HG03066 (cell line): ENCODE results near the gene RPTOR.
"Not testable (repeated sequence)": the region's sequence is repeated elsewhere in the genome, so short reads cannot be mapped to it uniquely, and the experiment has no call there.

Source experiments
- ATAC-seq: cut with Tn5 transposase; IDR thresholded peaks from one replicate; pipeline ENCODE4 v1.9.1; 2021; ENCODE audit warnings: low read depth; ENCODE audit not compliant: unreplicated experiment

Gene RPTOR

DNA sequence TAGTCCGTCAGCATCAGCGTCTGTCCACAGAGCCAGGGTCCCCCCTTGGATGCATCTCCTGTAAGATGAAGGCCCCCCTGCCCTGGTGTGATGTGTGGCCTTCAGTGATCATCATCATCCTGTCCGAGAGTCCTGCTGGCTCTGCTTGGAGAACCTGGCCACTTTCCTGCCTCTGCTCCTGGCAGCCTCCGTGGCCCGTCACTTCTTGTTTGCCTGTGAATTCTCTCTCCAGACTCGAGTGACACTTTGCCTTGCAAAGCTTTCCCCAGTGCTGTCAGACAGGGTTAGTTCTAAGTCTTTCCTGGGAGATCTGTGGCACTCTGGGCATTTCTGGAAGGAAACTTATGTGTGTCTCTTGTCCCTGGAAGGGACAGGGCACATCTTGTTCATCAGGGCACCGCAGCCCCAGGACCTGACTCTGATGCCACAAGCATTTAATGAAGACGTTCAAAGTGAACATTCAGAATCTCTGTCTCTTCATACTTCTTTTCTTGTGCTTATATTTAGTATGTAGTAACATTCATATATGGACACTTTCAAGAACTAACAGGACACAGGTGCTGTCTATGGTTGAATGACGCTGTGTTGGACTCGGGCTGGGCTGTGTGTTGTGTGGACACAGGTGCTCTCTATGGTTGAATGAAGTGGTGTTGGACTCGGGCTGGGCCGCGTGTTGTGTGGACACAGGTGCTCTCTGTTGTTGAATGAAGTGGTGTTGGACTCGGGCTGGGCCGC, 68.5 kb downstream of the RPTOR start:
- no peak for ATAC-seq

DNA sequence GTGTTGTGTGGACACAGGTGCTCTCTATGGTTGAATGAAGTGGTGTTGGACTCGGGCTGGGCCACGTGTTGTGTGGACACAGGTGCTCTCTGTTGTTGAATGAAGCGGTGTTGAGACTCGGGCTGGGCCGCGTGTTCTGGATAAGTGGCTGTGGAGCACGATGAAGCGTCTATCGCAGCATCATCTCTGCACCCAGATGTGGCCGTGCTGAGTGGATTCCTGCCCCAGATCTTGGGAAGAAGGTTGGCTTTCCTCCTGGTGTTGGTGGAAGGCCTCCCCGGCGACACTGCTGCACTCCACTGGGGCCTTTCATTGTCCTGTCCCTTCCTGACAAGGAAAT, 69.1 kb downstream of the RPTOR start:
- no peak for ATAC-seq

DNA sequence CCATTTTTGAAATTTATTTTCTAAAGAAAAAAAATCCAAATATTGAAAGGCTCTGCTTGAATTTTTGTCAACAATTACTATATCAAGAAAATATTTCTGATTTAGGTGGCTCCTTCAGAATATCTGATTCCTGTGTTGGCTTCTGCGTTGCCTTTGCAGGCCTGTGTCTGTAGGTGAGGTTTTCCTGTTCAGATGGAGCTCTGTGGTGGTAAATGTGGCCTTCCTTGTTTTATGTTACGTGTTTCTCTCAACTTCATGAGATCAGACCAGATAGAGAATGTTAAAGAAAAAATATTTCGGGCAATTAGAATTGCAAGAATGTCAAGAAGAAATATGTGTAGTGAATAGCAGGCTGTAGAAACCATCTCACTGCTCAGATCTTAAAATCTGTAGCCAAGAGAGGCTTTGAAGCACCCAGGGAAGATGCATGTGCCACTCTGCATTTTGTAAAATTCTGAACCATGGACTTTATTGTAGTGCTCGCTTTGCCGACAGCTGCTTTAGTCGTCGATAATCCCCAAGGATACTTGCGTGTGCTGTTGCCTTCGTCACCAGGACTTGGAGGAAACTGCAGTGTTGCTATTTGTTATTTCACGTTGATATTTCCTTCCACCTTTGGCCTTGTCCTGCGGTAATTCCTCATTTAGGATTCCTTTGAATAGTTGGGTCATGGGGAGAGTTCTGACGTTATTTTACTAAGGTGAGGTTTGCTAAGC, 69.9 kb downstream of the RPTOR start:
- ATAC-seq, result no peak

- ATAC-seq, result no peak
Measured at GRCh38 chr17:80615376-80615775, 70.7 kb downstream of the RPTOR start.

GRCh38 chr17:80616705-80617104, 72.1 kb downstream of the RPTOR start:
- ATAC-seq, result no peak

DNA sequence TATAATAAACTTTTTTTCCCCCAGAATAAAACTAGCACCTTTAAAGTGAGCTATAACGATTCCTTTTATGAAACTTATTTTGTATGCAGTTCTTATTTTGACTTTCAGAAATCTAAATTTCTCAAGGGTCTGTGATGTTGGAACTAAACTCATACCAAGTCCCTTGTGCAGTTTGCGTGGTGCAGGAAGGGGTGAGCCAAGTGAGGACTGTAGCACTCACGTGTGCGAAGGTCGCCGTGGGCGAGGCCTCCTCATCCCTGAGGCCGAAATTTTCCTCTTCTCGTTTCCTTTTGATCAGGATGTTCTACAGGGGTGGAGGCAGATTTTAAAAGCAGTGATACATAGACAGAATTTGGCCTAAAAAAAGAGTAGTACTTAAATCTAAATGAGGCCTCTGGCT, 73.7 kb downstream of the RPTOR start:
- no peak for ATAC-seq

DNA sequence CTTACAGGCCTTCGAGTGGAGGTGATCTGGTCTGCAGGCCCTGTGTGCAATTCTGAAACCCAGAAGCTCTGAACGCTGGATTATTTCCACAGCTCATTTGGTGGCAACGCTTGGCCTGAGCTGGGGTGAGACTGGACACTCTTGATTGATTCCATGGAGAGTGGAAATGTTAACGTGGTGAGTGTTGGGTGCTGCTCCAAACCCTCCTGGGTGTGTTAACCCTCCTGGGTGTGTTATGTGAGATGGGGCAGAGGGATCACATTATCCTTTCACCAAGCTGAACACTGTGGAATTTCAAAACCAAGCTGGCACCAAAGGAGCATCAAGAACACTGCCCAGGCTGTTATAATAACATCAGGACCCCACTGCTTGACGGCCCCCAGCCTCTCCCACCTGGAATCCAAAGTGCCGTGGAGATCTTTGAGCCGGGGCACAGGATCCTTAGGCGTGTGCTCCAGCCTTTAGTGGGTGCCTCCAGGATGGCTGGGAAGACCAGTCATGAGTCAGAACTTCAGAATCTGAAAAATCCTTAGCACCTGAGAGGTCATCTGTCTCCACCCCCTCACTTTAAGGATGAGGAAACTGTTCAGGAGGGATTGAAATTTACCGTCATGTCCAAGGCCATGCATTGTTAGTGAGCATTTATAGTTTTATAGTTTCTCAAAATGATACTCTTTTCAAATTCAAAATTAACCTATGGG, 75.0 kb downstream of the RPTOR start:
- no peak for ATAC-seq

DNA sequence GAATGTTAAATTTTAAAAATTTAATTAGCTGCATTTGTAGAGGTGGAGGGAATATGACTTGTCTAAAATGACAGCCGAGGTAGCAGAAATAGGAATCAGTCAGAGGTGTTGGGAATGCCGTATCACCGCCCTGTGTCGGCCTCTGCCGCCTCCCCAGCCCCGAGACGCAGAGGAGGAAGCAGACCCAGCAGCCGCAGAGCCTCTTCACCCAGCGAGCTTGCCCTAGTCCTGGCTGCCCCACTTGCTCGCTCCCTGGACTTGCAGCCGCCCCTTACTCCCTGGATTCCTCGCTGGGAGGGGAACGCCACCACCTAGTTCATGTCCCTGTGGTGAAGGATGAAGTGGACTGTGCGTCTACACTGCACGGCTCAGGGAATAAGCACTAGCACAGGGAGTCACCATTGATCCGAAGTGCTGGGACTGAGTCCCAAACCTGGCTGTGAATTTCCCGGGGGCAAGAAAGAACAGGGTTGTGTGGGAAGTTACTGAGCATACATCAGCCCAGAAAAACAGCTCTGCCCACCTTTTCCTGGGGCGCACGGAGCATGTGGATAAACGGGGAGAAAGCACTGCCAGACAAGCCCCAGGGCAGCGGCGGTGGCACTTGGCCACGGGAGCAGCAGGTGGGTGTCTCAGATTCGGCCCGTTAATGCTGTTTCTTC, 76.8 kb downstream of the RPTOR start:
- ATAC-seq, result no peak

DNA sequence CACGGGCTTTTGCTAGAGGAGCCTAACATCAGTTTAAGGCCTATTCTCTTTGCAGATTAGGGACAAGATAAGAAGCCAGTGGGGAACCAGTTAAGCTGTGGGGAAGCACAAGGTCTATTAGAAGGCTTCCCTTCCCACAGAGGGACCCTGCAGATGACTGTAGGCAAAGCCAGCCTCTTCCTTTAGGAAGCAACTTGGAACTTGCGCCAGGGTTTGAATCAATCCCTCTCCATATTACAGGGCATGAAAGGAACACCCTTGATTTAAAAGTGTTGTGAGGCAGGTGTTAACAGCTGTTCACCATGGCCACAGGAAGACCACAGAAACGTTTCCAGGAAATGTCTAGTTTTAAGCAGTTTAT, 77.3 kb downstream of the RPTOR start:
- no peak for ATAC-seq

- ATAC-seq, result no peak
Measured at GRCh38 chr17:80624864-80625263, 80.2 kb downstream of the RPTOR start.

- ATAC-seq, result no peak
Measured at GRCh38 chr17:80625627-80626026, 81.0 kb downstream of the RPTOR start.

- not testable (repeated sequence) for ATAC-seq
Measured at GRCh38 chr17:80628881-80629280, 84.2 kb downstream of the RPTOR start.

DNA sequence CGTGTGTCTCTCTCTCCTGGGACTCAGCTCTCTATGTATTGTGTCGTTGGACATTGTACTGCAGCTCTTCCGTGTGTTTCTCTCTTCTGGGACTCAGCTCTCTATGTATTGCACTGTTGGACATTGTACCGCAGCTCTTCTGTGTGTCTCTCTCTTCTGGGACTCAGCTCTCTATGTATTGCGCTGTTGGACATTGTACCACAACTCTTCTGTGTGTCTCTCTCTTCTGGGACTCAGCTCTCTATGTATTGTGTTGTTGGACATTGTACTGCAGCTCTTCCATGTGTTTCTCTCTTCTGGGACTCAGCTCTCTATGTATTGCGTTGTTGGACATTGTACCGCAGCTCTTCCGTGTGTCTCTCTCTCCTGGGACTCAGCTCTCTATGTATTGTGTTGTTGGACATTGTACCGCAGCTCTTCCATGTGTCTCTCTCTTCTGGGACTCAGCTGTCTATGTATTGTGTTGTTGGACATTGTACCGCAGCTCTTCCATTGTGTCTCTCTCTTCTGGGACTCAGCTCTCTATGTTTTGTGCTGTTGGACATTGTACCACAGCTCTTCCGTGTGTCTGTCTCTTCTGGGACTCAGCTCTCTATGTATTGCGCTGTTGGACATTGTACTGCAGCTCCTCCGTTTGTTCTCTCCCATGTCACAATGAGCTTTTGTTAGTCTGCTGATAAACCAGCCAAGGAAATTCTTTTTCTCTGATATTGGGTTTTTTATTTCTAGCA, 84.8 kb downstream of the RPTOR start:
- ATAC-seq, result no peak

DNA sequence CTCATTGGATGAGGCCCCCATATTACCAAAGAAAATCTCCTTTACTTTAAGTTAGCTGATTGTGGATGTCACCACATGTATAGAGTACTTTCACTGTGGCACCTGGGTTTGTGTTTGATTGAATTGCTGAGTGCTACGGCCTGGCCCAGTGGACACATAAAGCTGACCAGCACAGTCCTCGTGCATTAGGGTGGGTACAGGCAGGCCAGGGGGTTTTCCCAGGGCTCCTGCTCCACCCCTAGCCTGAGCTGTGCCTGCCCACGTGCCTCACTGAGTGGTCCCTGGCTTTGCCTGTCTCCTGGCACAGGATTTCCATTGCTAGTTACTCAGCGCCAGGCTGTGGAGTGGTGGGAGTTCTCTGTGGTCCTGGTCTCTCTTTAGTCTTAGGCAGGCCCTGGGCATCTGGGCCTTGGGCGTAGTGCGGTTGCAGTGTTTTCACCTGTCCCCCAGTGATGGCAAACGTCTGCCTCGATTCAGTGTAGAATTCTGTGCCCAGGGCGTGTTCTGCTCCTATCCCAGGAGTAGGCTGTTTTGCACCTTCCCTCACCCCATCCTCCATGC, 86.0 kb downstream of the RPTOR start:
- no peak for ATAC-seq

- ATAC-seq, result no peak
Measured at GRCh38 chr17:80631142-80632045, 86.8 kb downstream of the RPTOR start.

- ATAC-seq, result no peak
Measured at GRCh38 chr17:80632046-80632581, 87.5 kb downstream of the RPTOR start.

DNA sequence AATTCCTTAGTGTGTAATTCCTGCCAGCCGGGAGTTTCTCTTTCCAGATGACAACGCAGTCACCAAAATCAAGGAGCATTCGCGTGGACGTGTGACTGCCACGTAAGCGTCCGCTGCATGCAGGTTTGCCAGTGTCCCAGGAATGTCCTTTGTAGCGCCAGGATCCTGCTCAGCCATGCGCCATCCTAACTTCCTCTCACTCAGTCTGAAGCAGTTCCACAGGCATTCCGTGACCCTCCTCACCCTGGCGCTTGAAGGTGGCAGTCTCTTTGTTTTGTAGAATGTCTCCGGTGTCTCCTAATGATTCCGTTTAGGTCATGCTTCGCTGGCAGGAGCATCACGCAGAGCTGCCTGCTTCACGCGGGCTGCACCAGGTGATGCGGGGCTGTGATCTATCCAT, 88.6 kb downstream of the RPTOR start:
- no peak for ATAC-seq

DNA sequence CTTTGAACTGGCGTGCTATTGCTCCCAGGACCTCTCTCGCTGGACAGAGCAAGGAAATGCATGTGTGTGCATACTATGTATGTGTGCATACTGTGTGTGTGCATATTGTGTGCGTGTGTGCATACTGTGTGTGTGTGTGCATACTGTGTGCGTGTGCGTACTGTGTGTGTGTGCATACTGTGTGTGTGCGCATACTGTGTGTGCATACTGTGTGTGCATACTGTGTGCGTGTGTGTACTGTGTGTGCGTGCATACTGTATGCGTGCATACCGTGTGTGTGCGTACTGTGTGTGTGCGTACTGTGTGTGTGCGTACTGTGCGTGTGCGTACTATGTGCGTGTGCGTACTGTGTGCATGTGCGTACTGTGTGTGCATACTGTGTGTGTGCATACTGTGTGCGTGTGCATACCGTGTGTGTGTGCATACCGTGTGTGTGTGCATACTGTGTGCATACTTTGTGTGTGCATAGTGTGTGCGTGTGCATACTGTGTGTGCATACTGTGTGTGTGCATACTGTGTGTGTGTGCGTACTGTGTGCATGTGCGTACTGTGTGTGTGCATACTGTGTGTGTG, 89.4 kb downstream of the RPTOR start:
- no peak for ATAC-seq
